Stimulated activated CD4-positive, alpha-beta T cell treated with anti-CD3 and anti-CD28 coated beads, Interleukin-1b, Interleukin-23, amount 100 ng/mL, for 4 hours (primary cell): ENCODE data around the gene ATG4C.
"Not testable (repeated sequence)": the region's sequence is repeated elsewhere in the genome, so short reads cannot be mapped to it uniquely, and the experiment has no call there.

Source experiments
- DNase-seq, 2 donors: peaks; one replicate each; pipeline ENCODE4 v3.0.0-alpha.2; 2020; ENCODE audit warnings: low read depth in 2 of 2

ATG4C gene, protein sequence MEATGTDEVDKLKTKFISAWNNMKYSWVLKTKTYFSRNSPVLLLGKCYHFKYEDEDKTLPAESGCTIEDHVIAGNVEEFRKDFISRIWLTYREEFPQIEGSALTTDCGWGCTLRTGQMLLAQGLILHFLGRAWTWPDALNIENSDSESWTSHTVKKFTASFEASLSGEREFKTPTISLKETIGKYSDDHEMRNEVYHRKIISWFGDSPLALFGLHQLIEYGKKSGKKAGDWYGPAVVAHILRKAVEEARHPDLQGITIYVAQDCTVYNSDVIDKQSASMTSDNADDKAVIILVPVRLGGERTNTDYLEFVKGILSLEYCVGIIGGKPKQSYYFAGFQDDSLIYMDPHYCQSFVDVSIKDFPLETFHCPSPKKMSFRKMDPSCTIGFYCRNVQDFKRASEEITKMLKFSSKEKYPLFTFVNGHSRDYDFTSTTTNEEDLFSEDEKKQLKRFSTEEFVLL

DNA sequence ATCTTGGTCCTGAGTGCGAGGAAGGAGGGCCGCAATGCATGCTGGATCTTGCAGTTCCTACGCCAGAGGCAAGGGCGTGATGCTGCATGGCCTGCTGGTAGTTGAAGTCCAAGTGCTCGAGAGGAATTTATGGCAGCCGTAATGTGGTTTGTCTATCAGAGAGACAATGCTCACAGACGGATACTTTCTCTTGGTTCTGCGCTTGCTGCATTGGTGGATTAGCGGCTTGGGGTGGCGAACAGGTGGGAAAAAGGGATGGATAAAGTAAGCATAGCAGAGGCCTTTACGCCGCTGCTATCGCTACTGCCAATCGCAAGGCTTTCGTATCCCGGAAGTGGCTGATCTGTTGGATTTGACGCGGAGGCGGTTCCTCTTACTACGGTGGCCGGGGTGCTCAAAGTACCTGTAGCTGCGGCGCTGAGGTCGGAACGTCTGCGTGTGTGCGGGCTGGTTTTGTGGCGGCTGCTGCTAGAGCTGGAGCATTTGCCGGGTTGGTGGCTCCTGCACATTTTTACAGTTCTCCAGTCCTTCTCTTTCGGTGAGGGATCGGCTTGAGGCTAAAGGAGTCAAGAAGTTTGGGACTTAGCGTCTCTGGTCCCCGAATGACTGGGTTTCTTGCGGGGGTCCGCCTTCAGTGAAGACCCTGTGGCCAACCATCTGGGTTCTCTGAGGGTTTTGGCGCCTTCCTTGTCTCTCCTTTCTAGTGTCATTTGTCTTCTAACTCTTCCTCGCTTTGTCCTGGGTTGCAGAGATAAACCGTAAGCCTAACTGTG, at the start of gene ATG4C:
Gene ATG4C, plus strand, starts transcription at position 397 of the 773 bp plus-strand sequence. CDS start 19,655 bp downstream, outside the sequence.
- DNase-seq: peak; percentile 76 to 86

DNA sequence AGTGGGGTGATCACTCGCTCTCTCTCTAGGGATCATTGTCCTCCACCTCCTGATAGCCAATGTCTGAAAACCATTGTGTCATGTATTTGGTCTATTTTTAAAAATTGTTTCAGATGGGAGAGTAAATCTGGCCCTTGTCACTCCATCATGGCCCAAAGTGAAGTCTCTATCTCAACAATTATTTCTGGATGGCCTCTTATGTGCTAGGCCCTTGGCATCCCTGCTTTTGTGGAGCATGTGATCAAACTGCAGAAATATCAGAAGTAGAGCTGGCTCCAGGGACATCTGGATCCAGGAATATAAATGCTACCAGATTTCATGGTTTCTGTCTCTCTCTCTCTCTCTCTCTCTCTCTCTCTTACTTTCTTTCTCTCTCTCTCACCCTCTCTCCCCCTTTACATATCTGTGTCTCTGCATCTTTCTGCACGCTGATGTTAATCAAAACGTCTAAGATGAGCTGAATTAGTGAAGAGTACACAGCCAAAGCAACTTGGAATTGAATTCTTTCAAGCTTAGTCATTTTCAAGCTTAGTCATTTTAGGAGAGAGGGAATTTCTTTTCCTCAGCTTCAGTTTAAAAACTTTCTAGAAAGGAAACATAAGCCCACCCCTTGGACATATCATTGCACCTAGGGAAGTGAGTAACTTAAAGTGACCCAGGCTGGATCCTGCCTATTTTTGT, 48.3 kb upstream of the ATG4C start:
- no peak for DNase-seq

DNA sequence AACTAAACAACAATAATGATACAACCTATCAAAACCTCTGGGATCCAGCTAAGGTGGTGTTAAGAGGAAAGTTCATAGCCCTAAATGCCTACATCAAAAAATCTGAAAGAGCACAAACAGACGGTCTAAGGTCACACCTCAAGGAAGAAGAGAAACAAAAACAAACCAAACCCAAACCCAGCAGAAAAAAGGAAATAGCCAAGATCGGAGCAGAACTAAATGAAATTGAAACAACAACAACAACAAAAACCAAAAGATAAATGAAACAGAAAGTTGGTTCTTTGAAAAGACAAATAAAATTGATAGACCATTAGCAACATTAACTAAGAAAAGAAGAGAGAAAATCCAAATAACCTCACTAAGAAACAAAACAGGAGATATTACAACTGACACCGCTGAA, 43.2 kb upstream of the ATG4C start:
- not testable (repeated sequence) for DNase-seq

DNA sequence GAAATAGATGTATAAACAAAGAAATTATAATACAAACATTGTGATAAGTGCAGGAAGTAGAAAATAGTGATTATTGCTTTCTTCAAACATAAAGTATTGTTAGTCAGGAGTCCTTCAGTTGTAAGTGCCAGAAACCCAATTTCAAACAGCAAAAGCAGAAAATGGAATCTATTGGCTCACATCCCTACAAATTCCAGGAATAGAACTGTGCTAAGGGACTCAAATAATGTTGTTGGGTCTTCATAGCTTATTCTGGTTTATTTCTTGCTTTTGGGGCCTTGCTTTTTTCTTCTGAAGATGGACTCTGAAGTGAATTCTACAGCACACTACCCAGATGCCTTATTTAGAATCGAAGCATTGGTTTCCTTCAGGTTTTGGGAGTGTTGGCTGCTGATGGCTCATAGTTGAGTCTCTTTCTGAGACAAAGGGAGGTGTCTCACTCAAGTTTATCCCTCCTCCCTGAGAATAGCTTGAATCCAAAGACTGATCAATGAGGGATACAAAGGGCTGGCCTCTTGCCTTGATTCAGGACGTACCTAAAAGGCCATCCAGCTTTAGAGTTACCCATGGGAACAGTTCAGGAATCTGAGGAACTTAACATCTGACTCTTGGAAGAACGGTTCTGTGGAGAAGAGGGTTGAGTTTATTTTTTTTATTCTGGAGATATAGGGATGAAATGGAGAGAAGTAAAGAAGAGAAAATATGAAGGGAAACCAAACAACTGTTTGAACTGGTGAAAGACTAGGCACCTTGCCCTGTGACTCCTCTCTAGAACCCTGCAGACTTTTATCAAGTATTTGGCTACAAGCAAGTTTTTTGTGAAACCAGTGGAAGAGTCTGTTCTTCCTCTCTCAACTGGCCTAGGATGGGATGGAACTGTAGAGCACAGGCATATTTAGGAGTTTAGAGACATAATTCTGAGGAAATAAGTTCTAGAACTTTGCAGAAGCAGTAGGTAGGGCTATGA, 39.0 kb upstream of the ATG4C start:
- DNase-seq: no peak

DNA sequence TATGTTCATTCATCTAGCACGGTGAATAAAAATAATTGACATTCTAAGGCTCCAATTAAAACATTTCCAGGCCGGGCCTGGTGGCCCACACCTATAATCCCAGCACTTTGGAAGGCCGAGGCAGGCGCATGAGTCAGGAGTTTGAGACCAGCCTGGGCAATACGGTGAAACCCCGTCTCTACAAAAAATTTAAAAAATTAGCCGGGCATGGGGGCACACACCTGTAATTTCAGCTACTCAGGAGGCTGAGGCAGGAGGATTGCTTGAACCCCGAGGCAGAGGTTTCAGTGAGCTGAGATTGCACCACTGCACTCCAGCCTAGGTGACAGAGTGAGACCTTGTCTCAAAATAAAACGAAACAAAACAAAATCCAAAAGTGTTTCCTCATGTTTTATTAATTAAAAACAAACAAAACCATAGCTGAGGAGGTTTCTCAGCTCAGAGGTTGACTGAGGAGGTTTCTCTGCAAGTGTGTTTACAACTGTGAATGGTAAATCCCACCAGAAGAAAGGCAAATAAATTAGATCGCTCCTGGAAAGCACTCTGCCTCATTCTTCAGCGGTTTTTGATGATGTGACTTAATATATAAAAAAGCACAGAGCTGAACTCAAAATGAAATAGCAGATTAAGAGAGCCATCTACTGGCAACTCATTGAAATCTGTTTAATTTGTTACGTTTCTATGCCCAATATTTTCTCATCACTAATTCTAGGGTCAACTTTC, 37.7 kb upstream of the ATG4C start:
- no peak for DNase-seq

DNA sequence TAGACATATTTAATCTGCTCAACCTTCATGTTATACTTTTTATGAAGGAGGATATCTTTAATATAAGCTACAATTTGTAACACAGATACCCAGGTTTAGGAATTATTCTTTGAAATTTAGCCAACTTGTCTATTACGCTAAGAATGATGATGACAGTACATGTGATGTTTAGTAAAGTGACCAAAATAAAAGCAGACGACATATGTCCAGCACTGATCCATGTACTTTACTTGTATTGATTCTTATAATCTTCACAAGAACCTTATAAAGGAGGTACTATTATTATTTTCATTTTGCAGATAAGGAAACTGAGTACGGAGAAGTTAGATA, 37.2 kb upstream of the ATG4C start:
- DNase-seq: no peak

DNA sequence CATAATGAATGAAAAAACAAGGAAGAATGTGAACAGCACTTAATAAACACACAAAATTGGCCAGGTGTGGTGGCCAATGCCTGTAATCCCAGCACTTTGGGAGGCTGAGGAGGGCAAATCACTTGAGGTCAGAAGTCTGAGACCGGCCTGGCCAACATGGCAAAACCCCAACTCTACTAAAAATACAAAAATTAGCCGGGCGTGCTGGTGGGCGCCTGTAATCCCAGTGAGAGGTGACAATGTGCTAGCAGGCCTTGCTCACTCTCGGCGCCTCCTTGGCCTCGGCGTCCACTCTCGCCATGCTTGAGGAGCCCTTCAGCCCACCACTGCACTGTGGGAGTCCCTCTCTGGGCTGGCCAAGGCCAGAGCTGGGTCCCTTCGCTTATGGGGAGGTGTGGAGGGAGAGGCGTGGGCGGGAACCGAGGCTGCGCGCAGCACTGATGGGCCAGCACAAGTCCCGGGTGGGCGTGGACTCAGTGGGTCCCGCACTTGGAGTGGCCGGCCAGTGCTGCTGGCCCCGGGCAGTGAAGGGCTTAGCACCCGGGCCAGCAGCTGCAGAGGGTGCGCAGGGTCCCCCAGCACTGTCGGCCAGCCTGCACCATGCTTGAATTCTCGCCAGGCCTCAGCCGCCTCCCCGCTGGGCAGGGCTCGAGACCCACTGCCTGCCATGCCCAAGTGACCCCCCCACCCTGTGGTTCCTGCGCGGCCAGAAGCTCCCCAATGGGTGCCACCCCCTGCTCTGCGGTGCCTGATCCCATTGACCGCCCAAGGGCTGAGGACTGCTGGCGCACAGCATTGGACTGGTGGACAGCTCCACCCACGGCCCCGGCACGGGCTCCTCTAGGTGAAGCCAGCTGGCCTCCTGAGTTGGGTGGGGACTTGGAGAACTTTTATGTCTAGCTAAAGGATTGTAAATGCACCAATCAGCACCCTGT, 30.6 kb upstream of the ATG4C start:
- DNase-seq: no peak

DNA sequence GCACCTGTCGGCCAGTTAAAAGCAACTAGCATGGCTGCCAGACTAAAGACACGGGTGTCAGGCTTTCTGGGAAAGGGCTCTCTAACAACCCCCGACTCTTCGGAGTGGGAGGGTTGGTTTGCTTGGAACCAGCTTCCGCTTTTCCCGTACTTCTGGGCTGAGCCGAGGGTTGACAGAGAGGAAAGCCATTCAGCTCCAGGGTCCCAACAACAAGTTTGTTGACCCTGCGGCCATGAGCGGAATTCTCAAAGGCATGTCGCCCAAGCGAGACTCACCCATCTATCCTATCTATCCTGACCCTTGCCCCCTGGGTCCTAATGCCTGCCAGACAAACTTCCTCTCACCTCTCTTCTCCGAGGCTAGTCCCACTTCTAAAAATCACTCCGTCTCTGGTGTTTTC, 29.0 kb upstream of the ATG4C start:
- not testable (repeated sequence) for DNase-seq

DNA sequence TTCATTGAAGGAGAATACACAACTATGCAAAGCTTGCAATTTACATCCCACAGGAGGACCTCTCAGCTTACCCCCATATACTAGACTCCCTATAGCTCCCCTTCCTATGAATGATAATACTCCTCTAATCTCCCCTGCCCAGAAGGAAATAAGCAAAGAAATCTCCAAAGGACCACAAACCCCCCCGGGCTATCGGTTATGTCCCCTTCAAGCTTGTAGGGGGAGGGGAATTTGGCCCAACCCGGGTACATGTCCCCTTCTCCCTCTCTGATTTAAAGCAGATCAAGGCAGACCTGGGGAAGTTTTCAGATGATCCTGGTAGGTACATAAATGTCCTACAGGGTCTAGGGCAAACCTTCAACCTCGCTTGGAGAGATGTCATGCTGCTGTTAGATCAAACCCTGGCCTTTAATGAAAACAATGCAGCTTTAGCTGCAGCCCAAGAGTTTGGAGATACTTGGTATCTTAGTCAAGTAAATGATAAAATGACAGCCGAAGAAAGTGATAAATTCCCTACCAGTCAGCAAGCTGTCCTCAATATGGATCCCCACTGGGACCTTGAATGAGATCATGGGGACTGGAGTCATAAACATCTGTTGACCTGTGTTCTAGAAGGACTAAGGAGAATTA, 27.6 kb upstream of the ATG4C start:
- DNase-seq: not testable (repeated sequence)

DNA sequence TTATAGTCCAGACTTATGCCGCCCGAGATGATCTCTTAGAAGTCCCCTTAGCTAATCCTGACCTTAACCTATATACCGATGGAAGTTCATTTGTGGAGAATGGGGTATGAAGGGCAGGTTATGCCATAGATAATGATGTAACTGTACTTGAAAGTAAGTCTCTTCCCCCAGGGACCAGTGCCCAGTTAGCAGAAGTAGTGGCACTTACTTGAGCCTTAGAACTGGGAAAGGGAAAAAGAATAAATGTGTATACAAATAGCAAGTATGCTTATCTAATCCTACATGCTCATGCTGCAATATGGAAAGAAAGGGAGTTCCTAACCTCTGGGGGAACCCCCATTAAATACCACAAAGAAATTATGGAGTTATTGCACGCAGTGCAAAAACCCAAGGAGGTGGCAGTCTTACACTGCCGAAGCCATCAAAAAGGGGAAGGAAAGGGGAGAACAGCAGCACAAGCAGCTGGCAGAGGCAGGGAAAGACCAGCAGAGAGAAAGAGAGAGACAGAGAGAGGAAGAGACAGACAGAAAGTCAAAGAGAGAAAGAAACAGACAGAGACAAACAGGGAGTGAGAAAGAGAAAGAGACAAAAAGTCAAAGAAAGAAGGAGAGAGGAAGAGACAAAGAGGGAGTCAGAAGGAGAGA, 24.6 kb upstream of the ATG4C start:
- DNase-seq: not testable (repeated sequence)

DNA sequence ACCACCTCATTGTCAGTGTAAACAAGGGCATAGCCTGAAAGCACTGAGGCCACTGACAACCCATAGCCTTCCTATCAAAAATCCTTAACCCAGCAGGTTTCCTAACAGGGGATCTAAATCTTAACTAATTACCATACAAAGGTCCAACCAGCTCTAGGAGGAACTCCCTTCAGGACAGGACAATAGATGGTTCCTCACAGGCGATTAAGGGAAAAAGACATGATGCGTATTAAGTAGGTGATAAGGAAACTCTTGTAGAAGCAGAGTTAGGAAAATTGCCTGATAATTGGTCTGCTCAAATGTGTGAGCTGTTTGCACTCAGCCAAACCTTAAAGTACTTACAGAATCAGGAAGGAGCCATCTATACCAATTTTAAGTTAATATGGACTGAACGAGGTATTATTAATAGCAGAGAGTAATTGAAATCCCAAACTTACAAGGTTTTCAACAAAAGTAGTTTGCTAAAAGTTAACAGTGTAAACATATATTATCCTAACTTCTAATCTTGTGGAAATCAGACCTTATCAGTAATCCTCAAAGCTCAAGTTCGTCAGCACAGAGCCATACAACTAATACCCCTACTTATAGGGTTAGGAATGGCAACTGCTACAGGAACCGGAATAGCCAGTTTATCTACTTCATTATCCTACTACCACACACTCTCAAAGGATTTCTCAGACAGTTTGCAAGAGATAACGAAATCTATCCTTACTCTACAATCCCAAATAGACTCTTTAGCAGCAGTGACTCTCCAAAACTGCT, 23.7 kb upstream of the ATG4C start:
- DNase-seq: not testable (repeated sequence)

DNA sequence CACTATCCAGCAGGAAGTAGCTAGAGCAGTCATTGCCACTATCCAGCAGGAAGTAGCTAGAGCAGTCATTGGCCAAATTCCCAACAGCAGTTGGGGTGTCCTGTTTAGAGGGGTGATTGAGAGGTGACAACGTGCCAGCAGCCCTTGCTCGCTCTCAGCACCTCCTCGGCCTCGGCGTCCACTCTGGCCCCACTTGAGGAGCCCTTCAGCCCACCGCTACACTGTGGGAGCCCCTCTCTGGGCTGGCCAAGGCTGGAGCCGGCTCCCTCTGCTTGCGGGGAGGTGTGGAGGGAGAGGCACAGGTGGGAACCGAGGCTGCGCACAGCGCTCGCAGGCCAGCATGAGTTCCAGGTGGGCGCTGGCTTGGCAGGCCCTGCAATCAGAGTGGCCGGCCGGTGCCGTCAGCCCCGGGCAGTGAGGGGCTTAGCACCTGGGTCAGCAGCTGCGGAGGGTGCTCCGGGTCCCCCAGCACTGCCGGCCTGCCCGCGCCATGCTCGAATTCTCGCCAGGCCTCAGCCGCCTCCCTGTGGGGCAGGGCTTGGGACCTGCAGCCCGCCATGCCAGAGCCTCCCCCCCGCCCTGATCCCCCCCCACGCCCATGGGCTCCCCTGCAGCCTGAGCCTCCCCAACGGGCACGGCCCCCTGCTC, 22.6 kb upstream of the ATG4C start:
- not testable (repeated sequence) for DNase-seq

DNA sequence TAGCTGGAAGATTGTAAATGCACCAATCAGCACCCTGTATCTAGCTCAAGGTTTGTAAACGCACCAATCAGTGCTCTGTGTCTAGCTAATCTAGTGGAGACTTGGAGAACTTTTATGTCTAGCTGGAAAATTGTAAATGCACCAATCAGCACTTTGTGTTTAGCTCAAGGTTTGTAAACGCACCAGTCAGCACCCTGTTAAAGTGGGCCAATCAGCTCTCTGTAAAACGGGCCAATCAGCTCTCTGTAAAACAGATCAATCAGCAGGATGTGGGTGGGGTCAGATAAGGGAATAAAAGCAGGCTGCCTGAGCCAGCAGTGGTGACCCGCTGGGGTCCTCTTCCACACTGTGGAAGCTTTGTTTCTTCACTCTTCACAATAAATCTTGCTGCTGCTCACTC, 21.9 kb upstream of the ATG4C start:
- not testable (repeated sequence) for DNase-seq

DNA sequence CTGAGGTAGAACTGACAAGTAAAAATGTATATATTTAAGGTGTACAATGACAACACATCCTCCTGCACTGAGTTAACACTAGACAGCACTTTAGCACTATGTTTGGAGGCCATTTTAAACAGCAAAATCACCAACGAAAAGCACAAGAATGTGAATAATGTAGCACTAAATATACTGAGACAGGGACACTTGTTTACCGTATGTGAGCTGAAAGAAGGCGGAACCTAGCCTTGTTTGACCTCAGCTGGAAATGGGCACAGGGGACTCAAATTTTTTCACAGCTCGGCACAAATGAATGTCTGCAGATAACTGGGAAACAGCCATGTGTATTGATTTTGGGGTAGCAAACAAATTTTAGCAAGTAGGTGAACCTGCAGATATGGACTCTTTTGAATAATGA, 18.0 kb upstream of the ATG4C start:
- DNase-seq: no peak

DNA sequence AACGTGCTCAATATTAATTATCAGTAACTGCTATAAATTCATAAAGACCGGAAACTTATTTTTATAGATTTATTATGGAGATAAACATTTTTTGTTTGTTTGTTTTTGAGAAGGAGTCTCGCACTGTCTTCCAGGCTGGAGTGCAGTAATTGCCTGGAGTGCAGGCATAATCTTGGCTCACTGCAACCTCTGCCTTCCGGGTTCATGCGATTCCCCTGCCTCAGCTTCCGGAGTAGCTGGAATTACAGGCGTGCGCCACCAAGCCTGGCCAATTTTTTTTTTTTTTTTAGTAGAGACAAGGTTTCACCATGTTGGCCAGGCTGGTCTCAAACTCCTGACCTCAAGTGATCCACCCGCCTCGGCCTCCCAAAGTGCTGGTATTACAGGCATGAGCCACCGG, 15.4 kb upstream of the ATG4C start:
- not testable (repeated sequence) for DNase-seq

DNA sequence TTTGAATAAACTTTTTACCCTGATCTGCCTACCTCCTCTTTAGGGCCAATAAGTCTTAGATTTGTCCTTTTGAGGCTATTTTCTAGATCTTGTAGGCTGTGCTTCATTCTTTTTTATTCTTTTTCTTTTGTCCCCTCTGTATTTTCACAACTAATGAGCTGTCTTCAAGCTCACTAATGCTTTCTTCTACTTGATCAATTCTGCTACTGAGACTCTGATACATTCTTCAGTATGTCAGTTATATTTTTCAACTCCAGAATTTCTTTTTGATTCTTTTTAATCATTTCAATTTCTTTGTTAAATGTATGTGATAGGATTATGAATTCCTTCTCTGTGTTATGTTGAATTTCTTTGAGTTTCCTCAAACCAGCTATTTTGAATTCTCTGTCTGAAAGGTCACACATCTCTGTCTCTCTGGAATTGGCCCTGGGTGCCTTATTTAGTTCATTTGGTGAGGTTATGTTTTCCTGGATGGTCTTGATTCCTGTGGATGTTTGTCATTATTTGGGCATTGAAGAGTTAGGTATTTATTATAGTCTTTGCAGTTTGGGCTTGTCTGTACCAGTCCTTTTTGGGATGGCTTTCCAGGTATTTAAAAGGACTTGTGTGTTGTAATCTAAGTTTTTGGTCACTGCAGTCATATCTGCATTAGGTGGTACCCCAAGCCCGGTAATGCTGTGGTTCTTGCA, 11.2 kb upstream of the ATG4C start:
- no peak for DNase-seq

DNA sequence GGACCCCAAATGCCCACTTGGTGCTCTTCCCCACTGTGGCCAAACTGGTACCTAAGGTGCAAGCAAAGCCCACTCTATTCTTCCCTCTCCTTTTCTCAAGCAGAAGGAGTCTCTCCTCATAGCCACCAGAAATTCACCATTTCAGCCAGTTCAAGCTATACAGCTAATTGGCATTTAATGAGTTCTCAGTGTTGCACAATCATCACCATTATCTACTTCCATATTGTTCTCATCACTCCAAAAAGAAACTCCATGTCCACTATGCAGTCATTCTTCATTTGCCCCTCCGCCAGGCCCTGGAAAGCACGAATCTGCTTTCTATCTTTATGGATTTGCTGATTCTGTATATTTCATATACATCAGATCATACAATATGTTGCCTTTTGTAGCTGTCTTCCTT, 9.9 kb upstream of the ATG4C start:
- no peak for DNase-seq
